Stimulated activated CD8-positive, alpha-beta memory T cell treated with anti-CD3 and anti-CD28 coated beads, Interleukin-15, amount 100 ng/mL, for 1 hour (primary cell): ENCODE results near the gene MAPKAPK3.

Experiments
- DNase-seq: peaks from one replicate; pipeline ENCODE4 v3.0.0-alpha.2; 2020; ENCODE audit warnings: low read depth

The MAPKAPK3 gene

GRCh38 chr3:50627407-50628051 lies 10.6 kb downstream of the MAPKAPK3 start:
- no peak for DNase-seq

GRCh38 chr3:50628601-50629000 lies 11.7 kb downstream of the MAPKAPK3 start:
- no peak for DNase-seq

GRCh38 chr3:50630394-50630793 lies 13.4 kb downstream of the MAPKAPK3 start:
- DNase-seq = no peak

GRCh38 chr3:50630877-50631276 lies 13.9 kb downstream of the MAPKAPK3 start:
- no peak for DNase-seq

- no peak for DNase-seq
These were observed 15.5 kb downstream of the MAPKAPK3 start for GRCh38 chr3:50632450-50632849.

- DNase-seq = no peak
These were observed 16.4 kb downstream of the MAPKAPK3 start for GRCh38 chr3:50633230-50633790.

GRCh38 chr3:50635066-50635465 lies 18.1 kb downstream of the MAPKAPK3 start:
- DNase-seq = no peak

- no peak for DNase-seq
These were observed 20.1 kb downstream of the MAPKAPK3 start for GRCh38 chr3:50637011-50637410.

- DNase-seq = no peak
These were observed 21.0 kb downstream of the MAPKAPK3 start for GRCh38 chr3:50637945-50638344.

- no peak for DNase-seq
These were observed 22.1 kb downstream of the MAPKAPK3 start for GRCh38 chr3:50639055-50639494.

GRCh38 chr3:50642382-50642781 lies 25.4 kb downstream of the MAPKAPK3 start:
- no peak for DNase-seq

GRCh38 chr3:50644561-50644960 lies 27.6 kb downstream of the MAPKAPK3 start:
- DNase-seq = no peak

- DNase-seq = no peak
These were observed 28.4 kb downstream of the MAPKAPK3 start for GRCh38 chr3:50645378-50645777.

- no peak for DNase-seq
These were observed 31.4 kb downstream of the MAPKAPK3 start for GRCh38 chr3:50648313-50648712.

- DNase-seq = no peak
These were observed 32.0 kb downstream of the MAPKAPK3 start for GRCh38 chr3:50648944-50649343.

GRCh38 chr3:50649451-50649931 lies 32.5 kb downstream of the MAPKAPK3 start:
- no peak for DNase-seq

- DNase-seq = no peak
These were observed 33.1 kb downstream of the MAPKAPK3 start for GRCh38 chr3:50650018-50650417.

GRCh38 chr3:50651445-50651844 lies 34.5 kb downstream of the MAPKAPK3 start:
- no peak for DNase-seq

GRCh38 chr3:50651920-50652529 lies 35.1 kb downstream of the MAPKAPK3 start:
- DNase-seq = no peak

GRCh38 chr3:50652709-50653108 lies 35.8 kb downstream of the MAPKAPK3 start:
- DNase-seq = peak; percentile 26

- DNase-seq = no peak
These were observed 37.1 kb downstream of the MAPKAPK3 start for GRCh38 chr3:50653937-50654595.

GRCh38 chr3:50655009-50655830 lies 38.3 kb downstream of the MAPKAPK3 start:
- DNase-seq = no peak
